Thyroid gland (tissue), 4 donors: ENCODE results near the gene RFX4.

ENCODE experiments used
- CTCF ChIP-seq, 6 experiments: fragments of 200-600 bp in 3 of 6; fragments of 450-650 bp in 3 of 6; sonication (generic) in 3 of 6; IDR thresholded peaks; one replicate each; pipeline ENCODE4 v1.5.1; 2016 to 2019; ENCODE audit warnings: antibody characterized with exemption in 6 of 6, mild to moderate bottlenecking in 2 of 6, inconsistent platforms in 1 of 6, moderate library complexity in 1 of 6
- POLR2A ChIP-seq, 2 donors: fragments of 450-650 bp; IDR thresholded peaks; one replicate each; pipeline ENCODE4 v1.6.1; 2017; ENCODE audit warnings: antibody characterized with exemption in 2 of 2, mild to moderate bottlenecking in 2 of 2, moderate library complexity in 1 of 2

DNA sequence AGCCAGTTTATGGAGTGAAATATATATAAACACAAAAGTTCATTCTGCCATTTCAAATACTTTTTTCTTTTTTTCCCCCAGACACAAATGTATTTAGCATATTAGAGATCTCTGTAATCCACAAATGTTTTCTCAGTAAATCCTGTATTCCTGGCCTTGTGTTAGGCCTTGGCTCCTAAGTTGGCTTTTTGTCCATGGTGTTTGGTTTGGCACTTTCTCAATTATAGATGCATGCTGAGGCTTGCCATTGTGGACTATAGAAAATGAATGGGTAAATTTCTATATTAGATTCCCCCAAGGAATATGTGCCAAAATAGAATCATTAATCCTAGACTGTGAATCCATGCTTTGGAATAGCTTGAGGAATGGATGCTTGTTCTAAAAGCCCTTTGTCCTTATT is 208.7 kb downstream of the RFX4 start:
- TF ChIP-seq POLR2A (IDR thresholded peaks at IDR 0.05) (no peak), CTCF (IDR thresholded peaks at IDR 0.05) (no peak)
